Left hindlimb (tissue), 1 donor: ENCODE measurements around the gene APOO.
"Not testable (repeated sequence)": the region's sequence is repeated elsewhere in the genome, so short reads cannot be mapped to it uniquely, and the experiment has no call there.

Source experiments
- DNase-seq: peaks from one replicate; pipeline ENCODE4 v3.0.0-alpha.2; 2018

APOO gene

DNA sequence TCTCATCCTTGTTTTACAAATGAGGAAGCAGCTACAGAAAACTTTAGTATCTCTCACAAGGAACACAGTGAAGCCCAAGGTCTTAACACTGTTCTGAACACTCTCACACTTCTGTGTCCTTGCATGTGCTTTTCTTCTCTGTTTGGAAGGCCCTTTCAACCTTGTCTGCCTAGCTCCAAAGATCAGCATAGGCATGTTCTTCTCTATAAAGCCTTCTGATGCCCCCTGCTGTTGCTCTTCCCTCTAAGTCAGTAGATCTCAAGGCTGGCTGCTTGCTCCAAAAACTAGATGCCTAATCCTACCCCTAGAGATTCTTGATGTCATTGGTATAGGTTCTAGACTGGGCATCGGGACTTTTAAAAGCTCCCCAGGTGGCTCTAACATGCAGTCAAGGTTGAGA, 5.9 kb downstream of the APOO start:
- peak; percentile 38 for DNase-seq

DNA sequence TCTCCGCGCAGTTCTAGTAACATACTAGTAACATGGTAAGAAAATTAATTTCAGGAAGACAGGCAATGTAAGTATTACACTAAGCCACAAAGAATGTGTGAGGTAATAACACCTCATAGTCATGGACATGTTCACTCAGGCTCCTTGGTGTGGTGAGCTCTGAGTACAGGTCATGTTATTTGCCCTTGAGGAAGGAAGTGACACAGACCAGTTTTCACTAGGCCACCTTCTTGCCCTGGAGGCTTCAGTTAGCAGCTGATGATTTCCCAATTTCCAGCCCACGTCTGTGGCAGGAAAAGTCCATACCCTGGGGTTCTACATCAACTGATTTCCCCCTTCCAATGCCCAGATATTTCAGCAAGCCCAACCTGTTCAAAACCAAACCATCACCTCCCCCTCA, 6.7 kb downstream of the APOO start:
- DNase-seq: no peak

DNA sequence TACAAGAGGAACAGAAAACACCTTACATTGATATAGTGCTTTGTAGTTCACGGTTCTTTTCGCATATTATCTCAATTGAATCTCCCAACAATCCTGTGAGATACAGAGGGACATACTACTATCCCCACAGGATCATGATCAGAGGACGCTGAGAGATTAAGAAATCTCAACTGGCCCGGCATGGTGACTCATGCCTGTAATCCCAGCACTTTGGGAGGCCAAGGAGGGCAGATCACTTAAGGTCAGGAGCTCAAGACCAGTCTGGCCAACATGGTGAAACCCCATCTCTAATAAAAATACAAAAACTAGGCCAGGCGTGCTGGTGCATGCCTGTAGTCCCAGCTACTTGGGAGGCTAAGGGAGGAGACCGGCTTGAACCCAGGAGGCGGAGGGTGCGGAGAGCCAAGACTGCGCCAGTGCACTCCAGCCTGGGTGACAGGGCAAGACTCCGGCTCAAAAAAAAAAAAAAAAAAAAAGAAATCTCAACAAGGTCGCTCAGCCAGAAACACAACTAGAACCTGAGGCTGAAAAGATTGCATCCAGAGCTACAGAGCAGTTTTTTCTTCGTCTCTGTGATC, 7.4 kb downstream of the APOO start:
- DNase-seq: no peak

DNA sequence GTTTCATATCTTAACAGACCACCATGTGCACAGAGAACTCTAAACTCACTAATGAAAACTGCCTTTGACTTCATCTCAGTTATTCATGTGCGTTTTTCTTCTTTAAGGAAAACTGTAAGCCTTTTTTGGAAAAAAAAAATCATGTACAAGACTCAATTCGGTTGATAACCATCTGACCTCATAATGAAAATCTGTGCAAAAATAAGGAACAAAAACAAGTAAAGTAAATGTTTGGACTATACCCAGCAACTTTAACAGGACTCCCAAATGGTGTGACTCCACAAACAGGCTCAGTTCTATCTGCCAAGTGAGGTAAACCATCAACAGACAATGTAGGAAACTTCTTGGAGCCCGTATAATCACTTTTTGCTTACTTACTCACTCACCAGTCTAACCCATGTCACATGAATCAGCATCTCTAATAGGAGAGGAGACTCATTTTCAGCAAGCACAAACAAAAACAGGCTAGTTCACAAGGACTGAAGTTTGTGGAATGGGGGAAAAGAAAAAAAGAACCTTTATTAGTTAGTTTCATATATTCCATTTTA, 9.3 kb downstream of the APOO start:
- DNase-seq: no peak

DNA sequence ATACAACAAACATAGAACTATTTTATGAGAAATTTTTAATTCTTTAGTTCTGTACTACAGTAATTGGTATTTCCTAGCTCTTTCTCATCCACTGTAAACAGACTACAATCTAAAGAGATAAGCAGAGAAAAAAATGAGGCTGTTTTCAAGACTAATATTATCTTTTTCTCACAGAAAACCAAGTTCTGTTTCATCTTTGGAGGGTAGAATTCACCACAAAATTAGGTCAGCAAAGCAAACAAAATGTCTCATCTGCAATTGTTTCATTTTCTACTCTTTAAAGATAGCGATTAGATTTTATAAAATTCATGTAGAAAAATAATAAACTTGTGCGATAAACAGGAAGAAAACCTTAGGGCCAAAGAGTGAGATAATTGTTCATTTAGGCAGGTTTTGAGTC, 10.8 kb downstream of the APOO start:
- DNase-seq: no peak

DNA sequence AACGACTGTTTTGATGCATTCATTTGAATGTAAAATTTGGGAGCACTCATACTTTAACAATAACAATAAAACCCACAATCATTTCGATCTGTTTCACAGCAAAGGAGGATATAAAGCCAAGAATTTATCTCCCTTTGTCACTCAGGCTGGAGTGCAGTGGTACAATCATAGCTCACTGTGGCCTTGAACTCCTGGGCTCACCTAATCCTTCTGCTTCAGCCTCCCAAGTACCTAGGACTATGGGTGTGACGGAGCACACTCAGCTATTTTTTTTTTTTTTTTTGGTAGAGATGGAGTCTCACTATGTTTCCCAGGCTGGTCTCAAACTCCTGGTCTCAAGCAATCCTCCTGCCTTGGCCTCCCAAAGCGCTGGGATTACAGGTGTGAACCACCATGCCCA, 11.2 kb downstream of the APOO start:
- not testable (repeated sequence) for DNase-seq

DNA sequence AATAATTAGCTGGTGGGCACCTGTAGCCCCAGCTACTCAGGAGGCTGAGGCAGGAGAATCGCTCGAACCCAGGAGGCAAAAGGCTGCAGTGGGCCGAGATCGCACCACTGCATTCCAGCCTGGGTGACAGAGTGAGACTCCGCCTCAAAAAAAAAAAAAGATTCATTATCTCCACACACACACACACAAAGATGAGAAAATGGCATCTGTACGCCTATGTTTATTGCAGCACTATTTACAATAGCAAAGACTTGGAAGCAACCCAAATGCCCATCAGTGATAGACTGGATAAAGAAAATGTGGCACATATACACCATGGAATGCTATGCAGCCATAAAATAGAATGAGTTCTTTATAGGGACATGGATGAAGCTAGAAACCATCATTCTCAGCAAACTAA, 12.7 kb downstream of the APOO start:
- not testable (repeated sequence) for DNase-seq

DNA sequence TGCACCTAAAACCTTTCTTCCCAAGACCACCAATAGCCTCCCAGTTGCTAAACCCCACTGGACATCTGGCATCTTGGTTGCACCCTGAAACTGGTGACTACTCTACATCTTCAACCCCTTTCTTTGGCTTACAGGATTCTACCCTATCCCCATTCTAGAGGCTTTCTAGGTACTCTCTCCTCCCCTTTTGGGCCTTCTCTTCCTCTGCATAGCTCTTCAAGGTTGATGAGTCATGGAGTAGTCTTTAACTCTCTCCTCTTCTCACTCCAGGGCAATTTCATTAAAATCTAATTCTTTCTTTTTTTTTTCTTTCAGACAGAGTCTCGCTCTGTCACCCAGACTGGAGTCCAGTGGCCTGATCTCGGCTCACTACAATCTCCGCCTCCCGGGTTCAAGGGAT, 16.8 kb downstream of the APOO start:
- no peak for DNase-seq

DNA sequence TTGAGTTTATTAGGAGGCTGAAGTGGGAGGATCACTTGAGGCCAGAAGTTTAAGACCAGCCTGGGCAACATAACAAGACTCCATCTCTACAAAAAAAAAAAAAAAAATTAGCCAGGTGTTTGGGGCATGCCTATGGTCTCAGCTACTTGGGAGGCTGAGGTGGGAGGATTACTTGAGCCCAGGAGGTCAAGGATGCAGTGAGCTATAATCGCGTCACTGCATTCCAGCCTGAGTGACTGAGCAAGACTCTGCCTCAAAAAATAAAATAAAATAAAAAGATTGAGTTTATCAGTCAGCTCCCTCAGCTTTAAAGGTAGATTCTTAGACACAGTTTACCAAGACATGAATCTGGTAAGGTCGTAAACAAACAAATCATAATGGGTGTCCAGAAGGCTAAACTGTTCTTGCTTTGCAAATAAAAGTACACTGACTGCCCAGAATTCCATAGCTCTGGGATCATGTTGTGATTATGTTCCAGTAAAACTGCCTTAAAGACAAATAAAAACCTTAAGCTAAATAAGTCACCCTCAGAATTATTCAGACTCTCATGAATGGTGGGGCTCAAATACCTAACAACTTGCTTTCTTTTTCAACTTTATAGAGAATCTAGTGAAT, 18.7 kb downstream of the APOO start:
- no peak for DNase-seq

DNA sequence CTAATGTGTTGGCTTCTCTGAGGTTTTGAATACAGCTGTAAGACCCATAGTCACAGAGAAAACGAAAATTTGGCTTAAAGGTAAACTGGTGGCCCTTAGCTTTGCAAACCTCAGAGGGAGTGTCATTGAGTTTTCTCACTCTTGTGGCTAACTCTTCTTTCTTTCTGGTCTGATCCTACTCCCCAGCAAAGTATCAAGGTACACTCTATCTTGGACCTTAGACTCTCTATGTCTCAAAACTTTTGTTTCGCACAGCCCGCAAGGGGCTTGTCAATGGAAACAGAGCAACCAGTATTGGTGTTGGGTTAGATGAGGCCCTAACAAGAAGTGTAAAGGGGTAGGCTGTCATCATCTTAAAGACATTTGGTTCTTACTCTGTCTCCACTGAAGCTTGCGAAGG, 19.8 kb downstream of the APOO start:
- no peak for DNase-seq

DNA sequence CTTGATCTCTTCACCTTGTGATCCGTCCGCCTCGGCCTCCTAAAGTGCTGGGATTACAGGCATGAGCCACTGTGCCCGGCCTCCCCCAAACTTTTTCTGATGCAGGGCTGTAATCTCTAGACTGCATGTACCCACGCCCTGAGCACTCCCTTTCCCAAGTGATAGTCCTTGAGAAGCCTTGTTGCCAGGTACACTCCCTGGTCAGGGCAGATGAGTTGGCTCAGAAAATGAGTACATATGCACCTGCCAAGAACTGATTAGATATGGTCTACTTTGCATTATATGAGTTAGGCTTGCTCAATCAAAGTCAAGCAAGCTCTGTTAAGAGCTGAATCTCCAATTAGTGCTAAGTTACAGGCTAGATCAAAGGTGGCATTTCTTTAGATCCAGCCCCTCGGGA, 20.3 kb downstream of the APOO start:
- DNase-seq: no peak

DNA sequence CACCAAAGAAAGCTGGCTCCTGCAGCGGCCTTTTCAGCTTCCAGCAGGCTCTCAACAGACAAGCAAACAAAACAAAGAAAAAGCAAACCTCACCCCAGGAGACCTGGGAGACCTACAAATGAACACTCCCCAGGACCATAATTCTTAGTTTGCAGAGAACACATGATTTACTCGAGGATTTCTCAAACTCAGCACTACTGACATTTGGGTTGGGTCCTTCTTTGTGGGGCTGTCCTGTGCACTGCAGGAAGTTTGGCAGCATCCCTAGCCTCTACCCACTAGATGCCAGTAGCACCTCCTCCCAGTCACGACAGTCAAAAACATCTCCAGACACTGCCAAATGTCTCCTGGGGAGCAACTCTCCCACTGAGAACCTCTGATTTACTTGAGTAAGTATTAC, 21.9 kb downstream of the APOO start:
- no peak for DNase-seq

DNA sequence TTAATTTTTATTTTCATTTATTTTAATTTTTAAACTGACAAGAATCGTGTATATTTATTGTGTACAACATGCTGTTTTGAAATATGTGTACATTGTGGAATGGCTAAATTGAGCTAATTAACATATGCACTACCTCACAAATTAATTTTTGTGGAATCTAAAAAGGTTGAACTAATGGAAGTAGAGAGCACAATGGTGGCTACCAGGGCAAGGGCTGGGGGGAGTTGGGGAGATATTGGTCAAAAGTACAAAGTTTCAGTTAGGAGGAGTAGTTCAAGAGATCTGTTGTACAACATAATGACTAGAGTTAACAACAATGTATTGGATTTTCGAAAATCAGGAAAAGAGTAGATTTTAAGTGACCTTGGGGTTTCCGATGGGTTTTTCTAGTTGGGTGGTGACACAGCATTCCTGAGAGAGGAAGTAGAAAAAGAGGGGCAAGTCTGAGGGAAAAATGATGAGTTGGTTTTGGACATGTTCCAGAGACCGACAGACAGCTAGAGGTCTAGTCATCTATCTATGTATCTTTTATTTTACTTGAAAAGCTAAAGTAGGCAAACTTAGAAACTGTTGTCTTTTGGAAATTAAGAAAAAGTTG, 23.2 kb downstream of the APOO start:
- no peak for DNase-seq

DNA sequence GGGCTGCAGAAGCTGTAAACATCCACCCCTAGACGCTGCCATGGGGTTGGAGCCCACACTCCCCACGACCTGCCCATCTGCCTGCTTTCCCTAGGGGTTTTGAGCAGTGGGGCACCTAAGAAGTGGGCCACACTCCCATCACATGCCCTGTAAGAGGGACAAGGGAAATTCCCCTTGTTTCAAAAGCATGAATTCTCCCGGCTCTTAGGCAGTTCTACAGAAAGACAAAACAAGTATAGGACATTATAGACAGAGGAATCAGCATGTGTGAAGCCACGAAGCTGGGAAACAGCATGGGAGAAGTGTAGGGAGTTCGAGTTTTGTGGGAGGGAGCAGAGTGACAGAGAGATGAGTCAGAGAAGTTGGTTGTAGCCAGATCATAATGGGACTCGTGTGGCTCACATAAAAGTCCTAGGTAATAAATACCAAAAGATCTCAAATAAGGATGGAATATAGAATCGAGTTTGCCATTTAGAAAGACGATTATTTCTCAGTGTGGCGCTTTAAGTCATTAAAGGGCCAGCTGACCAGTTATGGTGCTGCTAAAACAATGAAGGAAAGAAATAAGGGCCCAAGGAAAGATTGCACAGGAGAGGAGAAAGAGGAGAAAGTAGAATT, 23.9 kb downstream of the APOO start:
- DNase-seq: no peak

DNA sequence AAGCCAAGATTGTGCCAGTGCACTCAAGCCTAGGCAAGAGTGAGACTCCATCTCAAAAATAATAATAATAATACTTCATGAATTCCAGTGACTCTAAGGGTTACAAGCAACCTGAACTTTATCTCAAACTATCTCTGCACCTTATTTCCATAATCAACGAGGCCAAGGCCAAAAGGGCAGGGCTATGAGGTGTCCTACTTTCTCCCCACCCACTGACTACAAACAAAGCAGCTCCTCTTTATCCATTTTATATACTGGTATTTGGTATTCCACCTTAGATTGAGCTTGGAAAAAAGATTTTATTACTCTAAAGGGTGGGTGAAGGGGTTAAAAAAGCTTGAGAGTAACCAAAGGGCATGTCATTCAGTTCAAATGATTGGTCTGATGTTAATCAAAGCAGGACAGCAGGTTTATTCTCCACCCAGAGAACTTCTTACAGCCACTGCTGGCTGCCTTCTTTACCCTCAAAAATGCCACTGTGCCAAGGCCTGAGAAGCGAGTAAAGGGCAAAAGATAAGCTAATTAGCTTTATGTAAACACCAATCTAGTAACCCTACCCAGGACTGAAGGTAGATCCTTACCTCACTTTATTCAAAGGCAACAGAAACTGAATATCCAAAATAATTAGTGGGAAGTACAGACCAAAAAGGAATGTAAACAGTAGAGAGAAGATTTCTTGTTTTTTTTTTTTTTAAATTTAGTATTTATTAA, 28.2 kb downstream of the APOO start:
- no peak for DNase-seq

DNA sequence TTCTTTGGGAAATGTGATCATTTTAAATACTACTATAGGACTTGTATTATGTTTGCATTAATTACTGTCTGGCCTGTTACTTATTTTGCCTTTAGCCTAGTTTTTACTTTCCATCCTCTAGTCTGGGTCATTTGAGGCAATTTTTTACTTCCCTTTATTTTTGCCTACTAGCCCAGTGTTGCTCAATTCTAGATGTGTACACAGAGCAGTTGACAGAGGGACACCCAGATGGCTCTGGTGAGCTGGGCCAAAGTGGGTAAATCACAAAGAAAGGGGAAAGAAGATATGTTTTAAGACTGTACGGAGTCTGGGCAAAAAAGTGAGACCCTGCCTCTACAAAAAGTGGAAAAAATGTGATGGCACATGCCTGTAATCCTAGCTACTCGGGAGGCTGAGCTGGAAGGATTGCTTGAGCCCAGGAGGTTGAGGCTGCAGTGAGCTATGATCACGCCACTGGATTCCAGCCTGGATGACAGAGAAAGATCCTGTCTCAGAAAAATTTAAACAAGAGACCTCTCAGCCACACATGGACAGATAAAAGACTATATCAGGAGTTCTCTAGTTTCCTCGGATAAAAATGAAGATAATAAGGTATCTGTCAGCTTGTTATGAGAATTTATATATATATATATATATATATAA, 35.7 kb downstream of the APOO start:
- DNase-seq: no peak

DNA sequence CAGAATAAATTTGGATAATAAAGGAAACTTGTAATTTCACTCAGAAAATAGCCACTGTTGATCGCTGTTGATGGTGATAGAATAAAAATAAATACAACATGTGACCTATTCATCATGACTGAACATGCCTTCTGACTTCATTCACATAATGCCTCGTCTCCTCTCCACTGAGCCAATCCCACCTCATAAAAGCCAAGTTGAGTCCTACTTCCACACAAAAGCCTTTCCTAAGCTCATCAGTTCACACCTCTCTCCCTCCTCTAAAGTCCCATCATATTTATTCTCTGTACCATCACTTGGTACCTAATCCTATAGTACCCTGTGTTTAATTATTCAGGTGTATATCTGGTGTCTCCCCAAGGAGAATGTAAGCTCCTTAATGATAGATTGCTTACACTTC, 37.7 kb downstream of the APOO start:
- no peak for DNase-seq

DNA sequence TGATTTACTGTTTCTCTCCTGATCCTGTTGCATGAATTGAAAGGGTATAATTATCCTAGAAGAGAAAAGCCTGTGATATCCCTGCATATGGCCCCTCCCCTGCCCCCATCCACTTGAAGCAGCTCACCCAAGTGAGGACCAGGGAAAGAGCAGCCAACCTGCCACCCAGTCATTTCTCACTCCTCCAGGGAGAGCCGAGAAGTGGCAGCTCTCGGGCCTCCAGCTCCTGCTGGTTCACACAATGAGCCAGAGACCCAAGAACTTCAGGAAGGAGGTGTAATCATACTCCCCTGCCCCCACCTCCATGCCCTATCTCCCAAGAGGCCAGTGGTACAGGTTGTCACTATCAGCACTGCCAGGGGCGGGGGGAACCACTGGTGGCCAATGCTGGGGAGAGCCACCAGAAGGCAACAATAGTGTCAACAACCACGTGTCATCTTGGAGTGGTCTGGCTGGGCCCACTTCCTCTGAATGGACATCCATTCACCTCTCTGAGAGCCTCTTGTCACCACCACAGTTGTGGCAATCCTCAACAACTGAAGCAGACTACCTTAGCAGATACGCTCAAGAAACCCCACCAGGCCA, 42.9 kb downstream of the APOO start:
- no peak for DNase-seq

DNA sequence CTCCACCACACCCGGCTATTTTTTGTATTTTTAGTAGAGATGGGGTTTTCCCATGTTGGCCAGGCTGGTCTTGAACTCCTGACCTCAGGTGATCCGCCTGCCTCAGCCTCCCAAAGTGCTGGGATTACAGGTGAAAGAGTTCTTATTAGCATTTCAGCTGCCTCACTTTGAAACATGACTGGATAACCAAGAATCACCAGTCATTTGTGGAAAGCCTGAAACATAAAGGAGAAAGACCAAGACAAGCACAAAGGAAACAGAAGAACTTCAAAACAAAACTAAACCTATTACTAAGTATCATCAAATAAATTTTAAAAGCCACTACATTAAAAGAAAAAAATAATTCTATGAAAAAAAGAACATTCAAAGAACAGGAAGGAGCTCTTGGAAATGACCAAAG, 45.8 kb downstream of the APOO start:
- DNase-seq: not testable (repeated sequence)

DNA sequence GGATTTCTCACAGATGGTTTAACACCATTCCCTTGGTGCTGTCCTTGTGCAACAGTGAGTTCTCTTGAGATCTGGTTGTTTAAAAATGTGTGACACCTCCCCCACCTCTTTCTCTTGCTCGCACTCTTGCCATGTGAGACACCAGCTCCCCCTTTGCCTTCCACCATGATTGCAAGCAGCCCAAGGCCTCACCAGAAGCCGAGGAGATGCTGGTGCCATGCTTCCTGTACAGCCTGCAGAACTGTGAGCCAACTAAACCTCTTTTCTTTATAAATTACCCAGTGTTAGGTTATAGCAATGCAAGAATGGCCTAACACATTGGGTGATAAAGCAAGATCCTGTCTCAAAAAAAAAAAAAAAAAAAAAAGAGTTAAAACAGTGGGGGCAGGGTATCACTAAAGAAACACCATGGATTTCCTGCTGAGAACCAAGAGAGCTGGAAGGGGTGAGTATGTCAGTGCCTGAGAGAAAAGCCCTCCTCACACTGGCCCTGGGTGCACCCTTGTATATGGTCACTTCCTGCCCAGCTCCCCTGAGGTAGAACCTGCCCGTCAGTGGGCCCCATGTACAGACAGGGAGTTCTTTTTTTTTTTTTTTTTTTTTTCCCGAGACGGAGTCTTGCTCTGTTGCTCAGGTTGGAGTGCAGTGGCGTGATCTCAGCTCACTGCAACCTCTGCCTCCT, 46.4 kb downstream of the APOO start:
- no peak for DNase-seq

DNA sequence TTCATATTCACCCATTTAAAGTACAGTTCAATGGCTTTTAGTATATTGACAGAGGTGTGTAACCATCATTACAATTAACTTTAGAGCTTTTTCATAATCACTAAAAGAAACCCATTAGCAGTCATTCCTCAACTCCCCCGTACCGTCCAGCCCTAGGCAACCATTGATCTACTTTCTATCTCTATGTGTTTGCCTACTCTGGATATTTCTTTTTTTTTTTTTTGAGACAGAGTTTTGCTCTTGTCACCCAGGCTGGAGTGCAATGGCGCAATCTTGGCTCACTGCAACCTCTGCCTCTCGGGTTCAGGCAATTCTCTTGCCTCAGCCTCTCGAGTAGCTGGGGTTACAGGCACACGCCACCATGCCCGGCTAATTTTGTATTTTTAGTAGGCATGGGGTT, 48.5 kb downstream of the APOO start:
- DNase-seq: not testable (repeated sequence)

DNA sequence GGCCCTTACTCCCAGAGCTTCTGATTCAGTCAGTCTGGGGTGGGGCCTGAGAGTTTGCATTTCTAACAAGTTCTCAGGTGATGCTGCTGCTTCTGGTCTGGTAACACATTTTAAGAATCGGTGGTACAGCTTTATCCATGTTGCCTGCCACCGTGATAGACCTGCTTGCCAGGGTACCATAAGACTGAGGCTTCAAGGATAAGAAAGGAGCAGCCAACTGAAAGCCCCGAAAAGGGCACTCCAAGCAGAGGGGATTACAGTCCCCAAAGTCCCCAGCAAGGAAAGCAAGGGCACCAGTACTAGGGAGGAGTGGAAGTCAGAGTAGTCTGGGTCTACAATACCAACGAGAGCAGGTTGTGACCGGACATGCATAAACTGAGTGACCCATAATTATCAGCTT, 49.8 kb downstream of the APOO start:
- no peak for DNase-seq
